Natural killer cell treated with Interleukin-12 subunit alpha and Interleukin-12 subunit beta and Interleukin-15 and Interleukin-18, amount 100 ng/mL, for 72 hours (primary cell): ENCODE data around the gene MYOM1. TPM values are rescaled to one million over a fixed set of nuclear protein-coding genes. Genes with fewer than 3 reads are reported as not detected.

ENCODE experiments used
- ATAC-seq, 2 donors: fragments of 150-1000 bp; cut with Tn5 transposase in 1 of 2; sonication (Bioruptor Pico), chemical (Tn5 transposase) in 1 of 2; 2 replicates each; pipeline ENCODE4 v1.10.0; 2021
- DNase-seq: peaks from one replicate; pipeline ENCODE4 v3.0.0; 2022; ENCODE audit warnings: low spot score
- H3K27ac Mint-ChIP-seq, 2 donors: 1 replicate in 1 of 2; 2 replicates in 1 of 2; pipeline ENCODE4 v1.8.0; 2022; ENCODE audit warnings: mixed read lengths in 2 of 2, mild to moderate bottlenecking in 1 of 2, moderate library complexity in 1 of 2
- H3K27me3 Mint-ChIP-seq, 2 donors: 1 replicate in 1 of 2; 2 replicates in 1 of 2; pipeline ENCODE4 v1.8.0; 2022; ENCODE audit warnings: mixed read lengths in 2 of 2
- H3K36me3 Mint-ChIP-seq: one replicate; pipeline ENCODE4 v1.8.0; 2022; ENCODE audit warnings: mixed read lengths
- H3K4me1 Mint-ChIP-seq, 2 donors: 1 replicate in 1 of 2; 2 replicates in 1 of 2; pipeline ENCODE4 v1.8.0; 2022; ENCODE audit warnings: low read depth in 2 of 2, mixed read lengths in 2 of 2, mild to moderate bottlenecking in 1 of 2
- H3K4me3 Mint-ChIP-seq: one replicate; pipeline ENCODE4 v1.8.0; 2022; ENCODE audit warnings: mixed read lengths
- H3K9me3 Mint-ChIP-seq: 2 replicates; pipeline ENCODE4 v1.8.0; 2022; ENCODE audit warnings: mixed read lengths
- total RNA-seq, 2 donors: library from RNA; stranded (reverse); gene quantifications; one replicate each; pipeline ENCODE4 v1.2.3, GENCODE V29; 2022

The MYOM1 gene
- total RNA-seq, 2 donors from 2014 or later = 0.88 to 0.98 TPM

DNA sequence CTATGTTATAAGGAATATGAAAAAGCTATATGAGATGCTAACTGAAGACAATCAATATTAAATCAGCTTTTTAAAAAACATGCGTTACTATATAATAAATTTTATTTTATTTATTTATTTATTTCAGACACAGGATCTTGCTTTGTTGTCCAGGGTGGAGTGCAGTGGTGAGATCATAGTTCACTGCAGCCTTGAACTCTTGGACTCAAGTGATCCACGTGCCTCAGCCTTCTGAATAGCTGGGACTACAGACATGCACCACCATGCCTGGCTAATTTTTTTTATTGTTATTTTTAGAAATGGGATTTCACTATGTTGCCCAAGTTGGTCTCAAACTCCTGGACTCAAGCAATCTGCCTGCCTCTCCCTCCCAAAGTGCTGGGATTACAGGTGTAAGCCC lies 89.4 kb downstream of the MYOM1 start:
- no peaks in the 10 kb centered on the region for H3K27me3 Mint-ChIP-seq

DNA sequence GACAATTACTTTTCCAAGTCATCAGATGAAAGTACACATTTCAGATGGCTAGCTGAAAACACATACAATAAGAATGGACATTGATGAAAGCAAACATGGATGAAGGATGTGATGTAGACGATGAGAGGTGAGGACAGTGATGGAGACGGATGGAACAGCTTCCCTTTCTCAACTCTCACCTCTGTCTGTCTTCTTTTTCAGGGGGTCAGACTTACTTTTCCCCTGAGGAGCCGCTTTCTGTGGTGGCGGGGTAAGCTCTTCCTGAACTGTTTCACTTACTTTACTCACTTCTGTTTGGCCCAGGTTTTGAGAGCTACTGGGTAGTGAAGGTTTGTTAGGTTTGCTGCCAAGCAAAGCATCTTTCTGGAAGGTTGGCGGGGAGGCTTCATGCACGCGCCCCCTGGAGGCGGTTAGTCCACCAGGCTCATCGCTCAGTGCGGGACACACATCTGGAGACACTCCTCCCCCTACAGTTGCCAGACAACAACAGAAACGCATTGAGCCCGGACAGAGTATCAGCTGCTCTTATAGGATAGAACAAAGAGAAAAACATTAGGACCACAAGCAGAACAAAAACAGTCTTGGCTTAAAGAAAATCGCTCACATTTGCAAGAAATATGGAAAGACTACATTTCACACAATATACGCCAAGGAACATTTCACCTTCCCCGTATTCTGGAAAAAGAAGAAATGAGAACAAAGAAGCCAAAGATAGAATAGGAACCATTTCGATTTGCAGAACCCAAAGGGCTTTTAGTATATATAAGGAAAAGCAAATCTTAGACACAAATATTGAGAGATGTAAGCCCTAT lies 90.5 kb downstream of the MYOM1 start:
- peaks cover 6 to 7% of the 10 kb centered on the region in 2 donors for H3K4me1 Mint-ChIP-seq
- H3K27ac Mint-ChIP-seq = no peak overlapping the region
- DNase-seq (peak; percentile 81), ATAC-seq (peak; percentile 88 to 93)
- H3K4me3 Mint-ChIP-seq = no peak overlapping the region
- H3K27me3 Mint-ChIP-seq = no peaks in the 10 kb centered on the region
- H3K9me3 Mint-ChIP-seq = no peaks in the 10 kb centered on the region
- peaks cover 7% of the 10 kb centered on the region for H3K36me3 Mint-ChIP-seq

More for the DNA sequence above, 89.4 kb downstream of the MYOM1 start:
- DNase-seq (no peak), ATAC-seq (no peak)
- H3K4me3 Mint-ChIP-seq = no peak overlapping the region
- no peaks in the 10 kb centered on the region for H3K9me3 Mint-ChIP-seq
- no peaks in the 10 kb centered on the region for H3K36me3 Mint-ChIP-seq
- peaks cover 6 to 7% of the 10 kb centered on the region in 2 donors for H3K4me1 Mint-ChIP-seq
- H3K27ac Mint-ChIP-seq = no peak overlapping the region

DNA sequence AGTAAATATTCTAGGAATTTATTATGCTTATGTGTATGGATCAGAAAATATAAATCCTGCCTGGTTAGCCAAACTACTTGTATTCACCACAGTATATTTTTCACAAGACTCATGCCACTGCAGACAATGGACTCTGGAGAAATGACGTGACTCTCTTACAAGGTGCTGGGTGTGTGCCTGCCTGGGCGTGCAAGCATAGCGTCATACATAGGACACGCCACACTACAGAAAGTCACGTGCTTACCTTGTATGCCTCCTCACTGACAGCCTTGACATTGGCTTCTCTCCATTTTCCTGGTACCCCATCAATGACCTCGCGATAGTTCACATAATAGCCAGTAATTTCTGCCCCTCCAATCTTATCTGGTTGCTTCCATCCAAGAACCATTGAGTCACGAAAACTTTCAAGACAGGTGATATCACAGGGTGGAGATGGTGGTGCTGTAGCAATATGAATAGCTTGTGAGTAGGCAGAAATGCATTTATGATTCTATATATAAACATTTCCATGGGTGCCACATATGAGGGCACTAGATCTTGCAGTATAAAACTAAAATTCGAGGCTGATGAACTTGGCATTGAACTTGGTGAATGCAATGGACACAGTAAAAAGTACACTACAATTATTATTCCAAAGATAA lies 93.2 kb downstream of the MYOM1 start:
- Mint-ChIP-seq H3K9me3 (no peaks in the 10 kb centered on the region), H3K4me3 (no peak overlapping the region), H3K36me3 (peaks cover 7% of the 10 kb centered on the region), H3K4me1 (peaks cover 6 to 7% of the 10 kb centered on the region in 2 donors), H3K27me3 (no peaks in the 10 kb centered on the region), H3K27ac (no peak overlapping the region)
- DNase-seq = no peak
- no peak for ATAC-seq

DNA sequence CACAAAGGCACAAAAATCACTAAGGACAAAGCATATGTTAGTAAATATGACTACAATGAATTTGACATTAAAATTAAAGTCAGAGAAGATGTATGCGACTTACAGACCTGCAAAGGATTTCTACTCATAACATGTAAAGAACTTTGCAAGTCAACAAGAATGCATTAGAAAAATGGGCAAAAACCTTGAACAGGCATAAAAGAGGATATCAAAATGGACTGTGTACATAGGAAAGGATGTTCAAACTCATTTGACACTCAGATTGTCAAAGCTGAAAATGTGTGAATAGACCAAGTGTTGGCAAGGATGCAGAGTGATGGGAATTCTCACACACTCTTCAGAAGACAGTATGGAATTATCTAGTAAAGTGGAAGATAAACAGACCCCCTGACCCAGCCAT lies 94.9 kb downstream of the MYOM1 start:
- Mint-ChIP-seq H3K36me3 (peaks cover 7% of the 10 kb centered on the region), H3K9me3 (no peaks in the 10 kb centered on the region)

DNA sequence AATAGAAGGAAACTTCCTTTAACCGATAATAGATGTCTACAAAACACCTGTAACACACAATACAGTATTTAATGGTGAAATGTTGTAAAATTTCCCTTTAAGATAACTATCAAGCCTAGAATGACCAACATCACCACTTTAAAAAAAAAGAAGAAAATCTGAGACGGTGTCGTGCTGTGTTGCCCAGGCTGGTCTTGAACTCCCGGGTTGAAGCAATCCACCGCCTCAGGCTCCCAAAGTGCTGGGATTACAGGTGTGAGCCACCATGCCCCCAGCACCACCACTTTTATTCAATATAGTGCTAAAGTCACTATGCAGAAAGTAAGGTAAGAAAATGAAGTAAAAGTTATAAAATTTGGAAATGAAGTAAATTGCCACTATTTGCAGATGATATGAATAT lies 96.9 kb downstream of the MYOM1 start:
- H3K27ac Mint-ChIP-seq = no peak overlapping the region
- H3K36me3 Mint-ChIP-seq = peaks cover 7% of the 10 kb centered on the region
- H3K4me1 Mint-ChIP-seq = no peaks in the 10 kb centered on the region
- no peaks in the 10 kb centered on the region for H3K9me3 Mint-ChIP-seq
- no peak overlapping the region for H3K4me3 Mint-ChIP-seq
- no peak for ATAC-seq
- DNase-seq = no peak
- H3K27me3 Mint-ChIP-seq = no peaks in the 10 kb centered on the region

More for the DNA sequence above, 94.9 kb downstream of the MYOM1 start:
- Mint-ChIP-seq H3K4me1 (peaks cover 6 to 7% of the 10 kb centered on the region in 2 donors), H3K4me3 (no peak overlapping the region), H3K27me3 (no peaks in the 10 kb centered on the region), H3K27ac (no peak overlapping the region)
- no peak for ATAC-seq
- no peak for DNase-seq

DNA sequence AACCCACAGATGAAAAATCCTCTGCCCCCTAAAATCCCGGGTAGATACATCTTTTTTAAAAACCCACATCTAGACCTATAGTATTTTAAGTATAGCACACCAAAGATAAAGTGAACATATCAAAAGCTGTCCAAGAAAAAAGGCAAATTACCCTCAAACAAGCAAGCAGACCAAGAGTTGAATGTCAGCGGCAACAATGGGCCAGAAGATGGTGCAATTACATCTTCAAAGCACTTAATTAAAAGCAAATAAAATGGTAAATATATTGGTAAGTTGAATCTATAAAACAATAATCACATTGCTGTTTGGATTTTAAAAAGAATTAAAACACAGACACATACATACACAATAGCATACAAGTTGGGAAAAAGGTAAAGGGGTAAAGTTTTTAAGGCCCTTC lies 98.5 kb downstream of the MYOM1 start:
- DNase-seq = no peak
- Mint-ChIP-seq H3K4me1 (no peaks in the 10 kb centered on the region), H3K4me3 (no peak overlapping the region), H3K36me3 (peaks cover 7% of the 10 kb centered on the region), H3K27ac (no peak overlapping the region), H3K27me3 (no peaks in the 10 kb centered on the region), H3K9me3 (no peaks in the 10 kb centered on the region)
- ATAC-seq = no peak

DNA sequence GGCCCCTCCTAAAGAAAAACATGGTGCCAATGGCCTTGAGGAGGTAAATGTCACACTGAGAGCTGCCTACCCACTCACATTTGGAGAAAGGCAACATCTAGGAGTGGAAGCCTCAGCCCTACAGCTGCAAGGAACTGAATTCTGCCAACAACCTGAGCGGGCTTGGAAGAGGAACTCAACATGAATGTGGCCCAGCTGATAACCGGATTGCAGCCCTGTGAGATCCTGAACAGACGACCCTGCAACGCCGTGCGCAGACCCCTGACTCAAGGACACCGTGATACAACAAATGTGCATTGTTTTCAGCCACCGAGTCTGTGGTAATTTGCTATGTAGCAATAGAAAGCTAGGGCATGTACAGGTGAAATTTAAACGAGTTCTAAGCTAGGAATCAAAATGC lies 99.4 kb downstream of the MYOM1 start:
- Mint-ChIP-seq H3K4me3 (no peak overlapping the region), H3K9me3 (no peaks in the 10 kb centered on the region), H3K27me3 (no peaks in the 10 kb centered on the region), H3K36me3 (peaks cover 7% of the 10 kb centered on the region), H3K27ac (no peak overlapping the region), H3K4me1 (no peaks in the 10 kb centered on the region)
- DNase-seq = no peak
- no peak for ATAC-seq

DNA sequence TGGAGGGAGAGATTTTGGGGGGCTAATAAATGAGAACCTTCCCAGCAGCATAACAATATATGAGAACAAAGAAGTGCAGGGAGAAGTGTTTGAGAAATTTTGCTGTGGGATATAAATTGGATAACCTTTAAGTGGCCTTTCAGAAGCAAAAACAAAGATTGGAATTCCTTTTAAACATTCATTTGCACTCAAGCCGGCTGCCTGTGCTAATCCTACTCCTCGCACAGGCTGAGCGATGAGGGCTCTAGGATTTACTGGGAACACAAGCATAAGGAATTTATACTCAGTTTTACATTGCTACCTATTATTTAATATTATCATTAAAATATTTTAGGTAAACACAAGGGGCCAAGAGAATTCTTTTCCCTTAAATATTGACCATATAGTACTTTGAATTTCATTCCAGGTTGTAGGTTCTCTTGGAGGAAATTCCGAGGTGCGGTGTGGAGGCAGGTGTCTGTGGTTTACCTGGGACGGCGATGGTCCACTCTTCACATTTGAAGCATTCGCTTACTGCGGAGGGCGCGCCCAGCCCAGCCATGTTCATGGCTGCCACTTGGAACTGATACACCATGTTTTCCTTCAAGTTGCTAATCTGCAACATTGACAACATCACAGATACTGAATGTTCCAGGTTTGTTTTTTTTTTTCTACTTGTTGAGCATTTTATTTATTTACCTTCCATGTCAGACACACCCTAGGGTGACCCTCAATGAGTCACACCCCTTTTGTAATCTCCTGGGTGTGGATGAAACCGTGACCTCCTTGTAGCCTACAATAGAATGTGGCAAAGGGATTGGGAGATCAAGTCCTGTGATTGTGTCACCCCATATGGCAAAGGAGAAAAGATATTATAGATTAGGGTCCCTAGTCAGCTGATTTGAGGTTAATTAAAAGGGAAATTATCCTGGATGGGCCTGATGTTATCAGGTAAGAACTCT lies 100.1 kb downstream of the MYOM1 start:
- Mint-ChIP-seq H3K36me3 (peaks cover 1% of the 10 kb centered on the region), H3K4me1 (no peaks in the 10 kb centered on the region), H3K9me3 (no peaks in the 10 kb centered on the region), H3K4me3 (no peak overlapping the region), H3K27ac (no peak overlapping the region), H3K27me3 (no peaks in the 10 kb centered on the region)
- no peak for DNase-seq
- ATAC-seq = no peak

DNA sequence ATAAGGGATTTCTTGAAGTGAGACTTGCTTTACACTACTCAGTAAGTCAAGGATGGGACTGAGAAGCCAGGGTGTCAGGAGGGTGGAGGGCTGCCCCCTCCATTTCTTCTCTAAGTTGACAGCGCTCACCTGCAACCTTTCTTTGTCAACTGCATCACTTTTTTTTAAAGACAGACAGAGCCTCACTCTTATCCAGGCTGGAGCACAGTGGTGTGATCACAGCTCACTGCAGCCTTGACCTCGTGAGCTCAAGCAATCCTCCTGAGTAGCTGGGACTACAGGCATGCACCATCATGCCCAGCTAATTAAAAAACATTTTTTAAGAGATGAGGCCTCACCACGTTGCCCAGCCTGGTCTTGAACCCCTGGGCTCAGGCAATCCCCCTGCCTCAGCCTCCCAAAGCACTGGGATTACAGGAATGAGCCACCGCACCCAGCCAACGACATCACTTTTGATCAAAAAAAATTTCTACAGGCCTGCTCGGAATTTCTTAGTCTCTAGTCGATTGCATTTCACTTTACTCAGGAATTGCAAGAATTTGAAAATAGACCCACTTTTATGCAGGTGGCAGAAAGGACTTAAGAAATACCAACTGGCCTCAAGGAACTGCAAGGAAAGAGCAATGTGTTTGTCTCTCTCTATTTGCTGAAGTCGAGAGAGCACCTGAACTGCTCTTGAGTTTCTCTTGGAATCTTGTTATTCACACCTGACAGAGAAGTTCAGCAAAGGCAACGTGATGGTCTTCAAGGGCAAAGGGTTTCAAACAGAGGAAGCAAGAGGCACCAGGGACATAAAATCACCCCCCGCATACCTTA lies 101.4 kb downstream of the MYOM1 start:
- no peaks in the 10 kb centered on the region for H3K36me3 Mint-ChIP-seq
- no peak overlapping the region for H3K27ac Mint-ChIP-seq
- DNase-seq (no peak), ATAC-seq (no peak)
- H3K27me3 Mint-ChIP-seq = no peaks in the 10 kb centered on the region
- H3K4me3 Mint-ChIP-seq = no peak overlapping the region
- no peaks in the 10 kb centered on the region for H3K9me3 Mint-ChIP-seq
- H3K4me1 Mint-ChIP-seq = no peaks in the 10 kb centered on the region

DNA sequence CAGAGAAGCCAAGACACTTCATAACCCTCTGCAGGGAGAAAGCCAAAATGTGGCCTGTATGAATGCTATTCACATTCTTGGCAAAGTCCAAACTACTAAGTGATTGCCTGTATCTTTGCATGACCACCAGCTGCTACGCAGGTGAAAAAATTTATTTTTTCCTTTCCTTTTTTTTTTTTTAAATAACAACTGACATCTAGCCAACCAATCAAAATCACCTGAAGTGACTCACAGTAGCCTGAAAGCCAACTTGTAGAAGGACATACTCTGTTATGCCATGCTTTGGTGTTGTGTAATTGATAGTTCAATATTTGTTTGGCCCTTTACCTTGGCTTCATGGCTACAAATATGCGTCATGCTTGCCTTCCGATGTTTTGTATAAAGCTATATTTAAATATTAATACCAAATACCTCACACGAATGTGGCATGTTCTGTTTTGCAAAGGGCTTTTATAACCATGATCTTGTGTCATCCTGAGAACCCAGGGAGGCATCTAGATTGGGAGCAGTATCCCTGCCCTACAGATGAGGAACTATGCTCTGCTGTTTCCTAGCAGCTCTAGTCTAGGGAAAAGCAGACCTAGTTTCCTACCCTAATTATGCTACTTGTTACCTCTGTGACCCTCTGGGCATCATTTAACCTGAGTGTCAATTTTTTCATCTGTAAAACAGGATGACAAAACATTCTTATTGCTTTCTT lies 102.1 kb downstream of the MYOM1 start:
- ATAC-seq = no peak
- Mint-ChIP-seq H3K36me3 (no peaks in the 10 kb centered on the region), H3K9me3 (no peaks in the 10 kb centered on the region), H3K4me3 (no peak overlapping the region), H3K27me3 (no peaks in the 10 kb centered on the region), H3K4me1 (no peaks in the 10 kb centered on the region), H3K27ac (no peak overlapping the region)
- DNase-seq = no peak

DNA sequence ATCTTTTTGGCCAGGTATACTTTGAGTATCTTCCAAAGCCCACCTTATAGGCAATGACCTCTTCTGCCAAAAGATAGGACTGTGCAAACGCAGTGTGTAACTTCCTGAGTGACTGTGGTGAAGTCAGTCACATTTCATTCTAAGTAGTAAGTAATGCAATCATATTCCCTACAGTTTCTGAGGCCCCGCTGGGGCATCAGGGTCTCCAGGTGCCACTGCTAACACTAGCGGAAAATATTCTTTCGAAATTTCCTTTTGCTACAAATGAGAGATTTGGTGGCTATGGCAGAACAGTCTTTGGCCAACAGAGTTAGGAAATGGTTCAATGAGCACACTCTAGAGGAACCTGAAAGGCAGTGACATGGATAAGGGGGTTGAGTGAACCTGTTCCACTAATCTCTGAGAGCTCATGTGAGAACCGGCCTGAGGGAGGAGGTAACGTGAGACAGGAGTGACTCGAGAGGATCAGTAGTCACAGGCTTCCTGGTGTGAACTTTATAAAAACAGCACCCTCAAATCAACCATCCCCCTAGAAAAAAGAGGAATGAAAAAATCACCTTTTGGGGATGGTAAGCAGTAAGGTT lies 104.2 kb downstream of the MYOM1 start:
- H3K4me3 Mint-ChIP-seq = no peak overlapping the region
- H3K27ac Mint-ChIP-seq = no peak overlapping the region
- H3K4me1 Mint-ChIP-seq = no peaks in the 10 kb centered on the region
- no peaks in the 10 kb centered on the region for H3K36me3 Mint-ChIP-seq
- ATAC-seq = no peak
- no peaks in the 10 kb centered on the region for H3K27me3 Mint-ChIP-seq
- no peaks in the 10 kb centered on the region for H3K9me3 Mint-ChIP-seq
- no peak for DNase-seq

DNA sequence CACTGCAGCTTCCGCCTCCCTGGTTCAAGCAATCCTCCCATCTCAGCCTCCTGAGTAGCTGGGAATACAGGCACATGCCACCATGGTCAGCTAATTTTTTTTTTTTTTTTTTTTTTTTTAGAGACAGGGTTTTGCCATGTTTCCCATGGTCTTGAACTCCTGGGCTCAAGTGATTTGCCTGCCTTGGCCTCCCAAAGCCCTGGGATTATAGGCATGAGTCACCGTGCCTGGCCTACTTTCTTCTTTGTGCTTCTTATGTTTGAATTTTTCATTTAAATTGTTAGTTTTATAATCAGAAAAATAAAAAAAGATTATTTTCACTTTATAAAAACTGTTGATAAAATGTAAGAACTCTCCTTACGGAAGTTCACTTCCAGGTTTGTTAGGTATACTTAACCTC lies 105.3 kb downstream of the MYOM1 start:
- Mint-ChIP-seq H3K4me3 (no peak overlapping the region), H3K27me3 (no peaks in the 10 kb centered on the region), H3K36me3 (no peaks in the 10 kb centered on the region), H3K4me1 (no peaks in the 10 kb centered on the region), H3K27ac (no peak overlapping the region), H3K9me3 (no peaks in the 10 kb centered on the region)
- no peak for ATAC-seq
- DNase-seq = no peak
